NCI-H146 treated with DMSO at 0.1 percent for 48 hours (cell line): Measurements from ENCODE around the gene CCT8.

Source experiments
- DNase-seq: peaks from one replicate; lab custom pipeline; 2025; ENCODE audit not compliant: unreplicated experiment; lab: John Stamatoyannopoulos, UW

CCT8 gene

DNA sequence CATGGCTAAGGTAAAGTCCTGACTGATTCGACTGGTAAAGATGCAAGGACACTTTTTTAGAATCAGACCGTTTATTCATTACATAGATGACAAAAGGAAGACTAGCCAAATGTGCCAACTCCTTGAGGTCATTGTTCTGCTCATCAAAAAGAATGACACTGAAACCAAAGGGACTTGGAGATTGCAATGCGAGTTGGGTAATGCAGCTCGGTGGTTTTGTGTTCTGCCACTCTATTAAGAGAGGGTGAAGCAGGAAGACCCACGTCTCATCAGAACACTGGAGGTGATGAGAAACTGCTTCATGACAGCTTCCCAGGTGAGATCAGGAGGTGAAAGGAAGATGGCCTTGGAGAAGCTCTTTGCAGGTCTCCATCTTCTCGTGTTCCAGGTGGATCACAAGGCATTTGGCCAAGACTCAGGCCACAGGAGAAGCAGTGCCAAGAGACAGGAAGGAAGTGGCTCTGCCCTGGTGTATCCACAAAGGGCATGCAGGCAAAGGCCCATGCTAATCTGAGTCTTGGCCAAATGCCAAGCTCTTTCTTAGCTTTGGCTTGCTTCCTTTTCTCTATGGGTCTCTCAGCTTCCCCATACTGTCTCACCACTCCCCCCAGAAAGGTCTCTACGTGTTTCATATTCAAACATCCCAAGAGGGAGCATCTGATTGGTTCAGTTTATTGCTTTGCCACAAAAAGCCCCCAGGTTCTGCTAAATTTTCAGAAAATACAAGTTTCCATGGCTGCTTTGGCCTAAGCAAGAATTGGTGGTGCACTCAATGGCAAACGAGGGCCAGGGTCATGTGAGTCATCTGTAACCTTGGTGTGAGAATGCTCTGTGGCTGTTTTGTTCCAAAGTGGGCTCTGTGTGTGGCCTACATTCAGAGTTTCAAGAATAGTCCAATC lies 5.7 kb upstream of the CCT8 start:
- no peak for DNase-seq

GRCh38 chr21:29077651-29078090 lies 4.2 kb upstream of the CCT8 start:
- DNase-seq: peak; percentile 24

- peak; percentile 6 for DNase-seq
Observed at GRCh38 chr21:29076731-29077640, 3.5 kb upstream of the CCT8 start.

- no peak for DNase-seq
Observed at GRCh38 chr21:29075706-29076466, 2.4 kb upstream of the CCT8 start.

GRCh38 chr21:29074783-29075182 lies 1.3 kb upstream of the CCT8 start:
- DNase-seq: no peak

DNA sequence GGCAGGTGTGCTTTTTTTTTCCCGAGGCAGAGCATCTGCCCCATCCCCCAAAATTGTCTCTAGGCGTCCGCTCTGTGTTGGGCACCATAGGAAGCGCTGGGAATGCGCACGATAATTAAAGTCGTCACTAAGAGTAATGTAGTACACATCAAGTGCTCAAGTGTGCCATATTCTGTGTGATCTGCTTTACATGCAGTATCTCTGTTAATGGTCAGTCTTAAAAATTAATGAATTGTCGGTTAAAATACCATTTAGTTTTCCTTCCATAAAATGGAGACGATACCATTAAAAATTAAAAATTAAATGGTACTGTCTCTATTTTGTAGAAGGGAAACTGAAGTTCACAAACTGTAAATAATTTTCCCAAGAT lies 544 bp upstream of the CCT8 start:
- no peak for DNase-seq

DNA sequence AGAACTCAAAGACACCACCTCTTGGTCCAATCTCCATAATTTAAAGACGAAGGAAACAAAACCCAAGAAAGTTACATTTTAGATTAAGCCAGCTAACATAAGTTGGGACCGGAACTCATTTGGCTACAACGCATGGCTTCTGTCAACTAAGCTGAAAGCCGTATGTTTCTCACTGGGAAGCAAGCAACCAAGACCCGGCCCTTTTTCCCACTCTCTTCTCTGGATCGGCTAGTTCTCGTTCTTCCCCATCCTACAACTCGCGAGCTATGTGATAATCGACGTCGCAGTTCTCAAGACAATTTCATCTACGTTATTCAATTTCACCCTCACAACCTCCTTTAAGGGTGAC lies 601 bp downstream of the CCT8 start:
- no peak for DNase-seq

GRCh38 chr21:29064850-29065481 lies 8.5 kb downstream of the CCT8 start:
- DNase-seq: no peak

- DNase-seq: no peak
Observed at GRCh38 chr21:29056538-29057050, 16.9 kb downstream of the CCT8 start.

- DNase-seq: no peak
Observed at GRCh38 chr21:29056005-29056404, 17.4 kb downstream of the CCT8 start.

- no peak for DNase-seq
Observed at GRCh38 chr21:29055080-29055479, 18.4 kb downstream of the CCT8 start.

- no peak for DNase-seq
Observed at GRCh38 chr21:29053656-29054055, 19.8 kb downstream of the CCT8 start.

DNA sequence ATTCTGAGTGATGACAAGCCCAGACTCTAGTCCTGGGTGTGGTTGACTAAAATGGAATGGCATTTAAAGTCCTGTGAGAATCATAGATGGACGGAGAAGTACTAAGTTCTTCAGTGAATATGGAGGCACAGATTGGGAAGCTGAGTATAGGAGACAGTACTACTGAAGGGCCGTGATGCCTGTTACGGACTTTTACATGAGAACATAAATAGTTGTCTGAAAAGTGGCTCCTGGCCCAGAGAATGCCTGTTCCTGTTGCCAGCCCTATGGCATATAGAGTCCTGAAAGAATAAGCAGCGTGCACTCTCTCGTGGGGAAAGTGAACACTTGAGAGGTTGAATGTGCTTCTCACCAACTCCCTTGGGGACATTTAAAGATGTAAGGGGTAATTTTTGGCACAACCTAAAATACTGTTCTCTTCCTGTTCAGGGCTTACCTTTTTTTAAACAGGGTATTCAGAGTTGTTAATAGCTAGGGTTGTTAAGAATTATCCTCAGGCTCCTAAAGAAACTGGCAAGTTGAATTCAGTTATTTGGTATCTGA lies 20.4 kb downstream of the CCT8 start:
- DNase-seq: no peak

DNA sequence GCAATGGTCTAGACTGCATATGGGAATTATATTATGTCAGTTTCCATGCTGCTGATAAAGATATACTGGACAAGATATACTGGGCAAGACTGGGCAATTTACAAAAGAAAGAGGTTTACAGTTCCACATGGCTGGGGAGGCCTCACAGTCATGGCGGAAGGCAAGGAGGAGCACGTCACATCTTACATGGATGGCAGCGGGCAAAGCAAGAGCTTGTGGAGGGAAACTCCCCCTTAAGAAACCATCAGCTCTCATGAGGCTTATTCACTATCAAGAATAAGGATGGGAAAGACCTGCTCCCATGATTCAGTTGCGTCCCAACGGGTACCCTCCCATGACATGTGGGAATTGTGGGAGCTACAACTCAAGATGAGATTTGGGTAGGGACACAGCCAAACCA lies 21.2 kb downstream of the CCT8 start:
- DNase-seq: no peak

DNA sequence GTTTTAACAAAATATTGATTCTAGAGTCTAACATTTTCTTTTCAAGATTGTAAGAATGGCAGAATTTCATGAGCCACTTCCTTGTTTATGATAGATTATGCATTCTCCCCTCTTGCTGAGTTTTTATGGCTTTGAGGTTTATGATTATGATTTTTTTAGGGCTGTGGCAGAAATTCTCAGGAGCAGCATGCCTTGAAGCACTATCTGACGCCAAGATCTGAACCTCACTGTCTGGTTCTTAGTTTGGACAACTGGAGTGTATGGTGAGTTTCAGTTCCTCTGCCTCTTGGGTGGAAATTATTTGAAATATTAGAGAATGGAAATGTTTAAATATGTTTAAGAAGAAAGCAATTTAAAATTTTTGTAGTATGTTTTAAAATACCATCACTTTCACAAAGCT lies 38.8 kb downstream of the CCT8 start:
- DNase-seq: no peak

DNA sequence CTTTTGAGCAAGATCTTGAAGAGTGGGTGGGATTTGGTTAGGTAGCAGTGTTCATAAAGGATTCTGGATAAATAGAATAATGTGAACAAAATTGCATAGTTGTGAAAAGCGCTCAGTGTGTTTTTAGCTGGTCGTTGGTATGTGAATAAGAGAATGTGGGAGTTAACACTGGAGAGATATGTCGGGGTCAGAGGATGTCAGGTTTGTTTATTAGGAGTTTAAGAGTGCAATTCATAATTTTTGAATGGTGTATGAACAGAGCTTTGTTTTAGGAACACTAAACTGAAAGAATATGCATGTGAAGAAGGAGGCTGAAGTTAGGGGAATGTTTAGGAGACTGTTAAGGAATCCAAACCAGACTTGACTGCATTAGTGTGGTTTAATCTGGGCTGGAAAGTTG lies 39.6 kb downstream of the CCT8 start:
- DNase-seq: no peak

GRCh38 chr21:29033301-29033700 lies 40.1 kb downstream of the CCT8 start:
- no peak for DNase-seq

DNA sequence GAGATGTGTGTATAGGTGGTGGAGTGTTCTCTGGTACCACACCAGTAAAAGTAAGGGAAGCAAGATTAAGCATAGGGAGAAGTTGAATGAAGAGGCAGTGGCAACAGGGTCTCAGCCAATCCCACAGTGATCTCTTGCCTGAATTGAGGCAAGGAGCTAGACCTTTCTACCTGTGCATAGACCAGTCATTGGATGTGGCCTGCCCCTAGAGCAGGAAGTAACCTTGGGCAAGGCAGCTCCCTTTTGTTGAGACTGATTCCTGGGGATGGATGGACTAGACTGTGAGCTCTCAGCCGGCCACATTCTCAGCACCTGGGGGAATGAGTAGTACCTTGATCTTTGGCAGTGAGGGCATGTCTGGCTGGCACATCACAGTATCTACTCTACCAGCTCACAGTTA lies 42.5 kb downstream of the CCT8 start:
- DNase-seq: no peak

- DNase-seq: no peak
Observed at GRCh38 chr21:29029524-29029923, 43.9 kb downstream of the CCT8 start.

- DNase-seq: no peak
Observed at GRCh38 chr21:29025328-29025713, 48.1 kb downstream of the CCT8 start.
